Measurements from ENCODE around the gene DOCK9.

DNA sequence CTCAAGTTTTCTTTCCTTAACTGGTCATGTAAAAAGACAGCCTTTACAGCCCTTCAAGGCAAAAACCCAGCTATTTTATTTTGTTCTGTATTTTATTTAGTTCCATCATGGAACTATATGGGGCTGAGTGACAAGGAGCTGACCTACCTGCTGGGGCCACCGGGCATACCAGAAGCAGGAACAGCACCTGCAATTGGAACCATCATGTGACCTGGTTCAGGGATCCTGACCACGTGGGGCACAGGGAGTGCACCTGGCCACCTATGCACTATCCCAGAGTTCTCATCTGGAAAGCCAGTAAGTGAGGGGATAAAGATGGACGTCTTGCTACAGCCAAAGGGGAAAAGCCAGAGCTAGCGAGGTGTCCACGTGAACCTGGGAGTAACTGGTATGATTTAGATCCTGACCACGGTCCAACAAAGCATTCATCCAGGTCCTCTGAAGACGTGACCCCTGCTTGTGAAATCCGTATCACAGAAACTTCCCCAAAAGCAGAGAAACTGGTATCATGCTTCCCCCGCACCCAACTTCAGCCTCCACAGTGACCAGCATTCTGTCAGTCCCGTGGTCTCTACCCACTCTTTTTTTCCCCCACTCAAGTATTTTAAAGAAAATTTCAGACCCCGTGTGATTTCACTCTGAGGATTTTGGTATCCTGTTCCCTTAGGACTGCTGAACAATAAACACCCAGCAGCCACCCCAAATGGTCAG lies 184.9 kb downstream of the DOCK9 start:
- TF ChIP-seq, protein P1, sequence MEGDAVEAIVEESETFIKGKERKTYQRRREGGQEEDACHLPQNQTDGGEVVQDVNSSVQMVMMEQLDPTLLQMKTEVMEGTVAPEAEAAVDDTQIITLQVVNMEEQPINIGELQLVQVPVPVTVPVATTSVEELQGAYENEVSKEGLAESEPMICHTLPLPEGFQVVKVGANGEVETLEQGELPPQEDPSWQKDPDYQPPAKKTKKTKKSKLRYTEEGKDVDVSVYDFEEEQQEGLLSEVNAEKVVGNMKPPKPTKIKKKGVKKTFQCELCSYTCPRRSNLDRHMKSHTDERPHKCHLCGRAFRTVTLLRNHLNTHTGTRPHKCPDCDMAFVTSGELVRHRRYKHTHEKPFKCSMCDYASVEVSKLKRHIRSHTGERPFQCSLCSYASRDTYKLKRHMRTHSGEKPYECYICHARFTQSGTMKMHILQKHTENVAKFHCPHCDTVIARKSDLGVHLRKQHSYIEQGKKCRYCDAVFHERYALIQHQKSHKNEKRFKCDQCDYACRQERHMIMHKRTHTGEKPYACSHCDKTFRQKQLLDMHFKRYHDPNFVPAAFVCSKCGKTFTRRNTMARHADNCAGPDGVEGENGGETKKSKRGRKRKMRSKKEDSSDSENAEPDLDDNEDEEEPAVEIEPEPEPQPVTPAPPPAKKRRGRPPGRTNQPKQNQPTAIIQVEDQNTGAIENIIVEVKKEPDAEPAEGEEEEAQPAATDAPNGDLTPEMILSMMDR (IDR thresholded peaks at IDR 0.05), result no peak
- no peak for TF ChIP-seq POLR2A (IDR thresholded peaks at IDR 0.05)

Data from right lobe of liver (tissue), 4 donors.